Effector memory CD4-positive, alpha-beta T cell (primary cell): ENCODE measurements around the gene OR8B8.

Experiments used
- DNase-seq, 3 donors: peaks; one replicate each; pipeline ENCODE4 v3.0.0-alpha.2; 2020
- H3K27ac ChIP-seq: 2 replicates; pipeline ENCODE4 v1.7.0; 2013; ENCODE audit warnings: mild to moderate bottlenecking, low read length, moderate library complexity; ENCODE audit not compliant: insufficient read depth, poor library complexity, severe bottlenecking
- H3K27me3 ChIP-seq: replicated peaks from 2 replicates; pipeline ENCODE4 v1.7.0; 2013; ENCODE audit warnings: mild to moderate bottlenecking, low read length; ENCODE audit not compliant: insufficient read depth, control insufficient read depth, poor library complexity, severe bottlenecking
- H3K36me3 ChIP-seq: 2 replicates; pipeline ENCODE4 v1.7.0; 2013; ENCODE audit warnings: mild to moderate bottlenecking, low read length, moderate library complexity; ENCODE audit not compliant: control insufficient read depth, insufficient read depth
- H3K4me1 ChIP-seq: 2 replicates; pipeline ENCODE4 v1.7.0; 2013; ENCODE audit warnings: low read length, mild to moderate bottlenecking; ENCODE audit not compliant: control insufficient read depth, insufficient read depth, poor library complexity, severe bottlenecking
- H3K4me3 ChIP-seq: 2 replicates; pipeline ENCODE4 v1.7.0; 2013; ENCODE audit warnings: low read length, low read depth, mild to moderate bottlenecking; ENCODE audit not compliant: insufficient read depth, poor library complexity, severe bottlenecking
- H3K9me3 ChIP-seq: 2 replicates; pipeline ENCODE4 v1.7.0; 2013; ENCODE audit warnings: mild to moderate bottlenecking, low read length, moderate library complexity; ENCODE audit not compliant: control insufficient read depth
- total RNA-seq, 3 donors: gene quantifications; one replicate each; lab custom pipeline; 2026; lab: John Stamatoyannopoulos, UW

The OR8B8 gene, protein sequence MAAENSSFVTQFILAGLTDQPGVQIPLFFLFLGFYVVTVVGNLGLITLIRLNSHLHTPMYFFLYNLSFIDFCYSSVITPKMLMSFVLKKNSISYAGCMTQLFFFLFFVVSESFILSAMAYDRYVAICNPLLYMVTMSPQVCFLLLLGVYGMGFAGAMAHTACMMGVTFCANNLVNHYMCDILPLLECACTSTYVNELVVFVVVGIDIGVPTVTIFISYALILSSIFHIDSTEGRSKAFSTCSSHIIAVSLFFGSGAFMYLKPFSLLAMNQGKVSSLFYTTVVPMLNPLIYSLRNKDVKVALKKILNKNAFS
- total RNA-seq, result 0 reads per million in 3 donors

DNA sequence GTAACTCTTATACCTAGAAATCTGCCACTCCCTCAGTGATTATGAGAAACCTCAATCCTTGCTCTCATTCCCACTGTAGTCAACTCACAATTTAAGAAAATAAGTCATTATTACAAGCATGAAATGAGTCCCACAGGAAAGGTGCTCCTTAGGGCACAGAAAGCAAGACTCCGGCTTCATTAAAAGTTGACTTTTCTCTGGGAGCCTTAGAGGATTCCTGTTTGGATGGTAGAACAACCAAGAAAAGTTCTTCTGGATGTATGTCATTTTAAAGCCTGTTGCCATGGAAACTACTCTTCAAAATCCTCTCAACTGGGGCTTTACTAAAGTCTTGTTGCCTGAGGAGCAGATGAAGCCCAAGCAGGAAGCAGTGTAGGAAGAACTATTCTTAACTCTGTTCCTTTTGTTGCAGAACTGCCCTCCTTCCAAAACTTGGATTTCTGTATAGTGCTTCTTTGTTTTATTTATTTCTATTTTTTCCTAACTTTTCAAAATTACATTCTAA is at the start of gene OR8B8:
OR8B8 (minus strand) TSS at position 51 of the 505 bp plus-strand sequence. CDS start 4,611 bp downstream, outside the sequence.
- DNase-seq, result no peak
- Histone ChIP-seq H3K27ac (no peak within 1 kb of the TSS), H3K27me3 (no peaks in the 10 kb centered on the region), H3K9me3 (no peaks in the 10 kb centered on the region), H3K4me3 (no peak within 1 kb of the TSS), H3K36me3 (no peaks in the 10 kb centered on the region), H3K4me1 (no peaks in the 10 kb centered on the region)

DNA sequence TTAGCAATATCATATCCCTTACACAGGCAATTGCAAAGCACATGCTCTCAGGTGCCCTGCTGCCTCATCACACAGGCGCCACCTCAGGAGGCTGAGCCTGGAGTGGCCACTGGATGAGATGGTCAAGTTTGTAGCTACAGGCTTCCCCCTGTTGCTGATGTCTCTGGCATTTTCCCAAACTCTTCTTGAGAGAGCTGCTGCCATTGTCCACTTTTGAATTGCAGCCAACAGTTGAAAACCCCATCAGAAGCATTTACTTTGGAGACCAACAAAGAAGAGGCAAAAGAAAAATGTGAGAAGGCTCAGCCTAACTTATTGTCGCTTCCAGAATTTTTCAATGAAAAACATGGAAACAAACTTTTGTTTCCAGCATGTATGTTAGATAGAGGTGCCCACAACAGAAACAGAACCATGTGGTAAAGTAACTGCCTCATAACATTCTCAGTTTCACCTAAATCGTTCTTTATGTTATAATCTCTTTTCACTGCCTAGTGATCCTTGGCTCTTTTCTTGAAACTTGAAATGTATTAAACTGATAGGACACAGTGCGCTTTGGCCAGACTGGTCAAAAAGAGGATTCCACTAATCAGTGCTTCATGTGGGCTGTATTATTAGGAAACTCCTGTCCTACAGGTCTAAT is 47.6 kb upstream of the OR8B8 start:
- no peaks in the 10 kb centered on the region for H3K9me3 ChIP-seq
- no peaks in the 10 kb centered on the region for H3K36me3 ChIP-seq
- no peaks in the 10 kb centered on the region for H3K27me3 ChIP-seq
- no peak overlapping the region for H3K4me3 ChIP-seq
- DNase-seq, result no peak
- H3K27ac ChIP-seq, result no peak overlapping the region
- no peaks in the 10 kb centered on the region for H3K4me1 ChIP-seq

DNA sequence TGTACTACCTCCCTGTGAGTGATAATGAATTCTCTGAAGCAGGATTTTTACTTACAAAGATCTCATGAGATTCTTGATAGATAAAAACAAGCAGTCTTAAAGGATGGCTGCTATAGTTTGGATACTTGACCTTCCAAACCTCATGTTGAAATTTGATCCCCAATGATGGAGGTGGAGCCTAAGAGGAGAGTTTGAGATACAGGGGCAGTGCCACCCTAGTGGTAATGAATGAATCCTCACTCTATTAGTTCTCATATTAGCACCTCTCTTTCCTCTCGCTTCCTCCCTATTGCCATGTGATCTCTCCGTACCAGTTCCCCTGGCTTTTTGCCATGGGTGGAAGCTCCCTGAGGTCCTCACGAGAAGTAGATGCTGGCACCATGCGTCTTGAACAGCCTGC is 37.9 kb upstream of the OR8B8 start:
- no peak overlapping the region for H3K4me3 ChIP-seq
- DNase-seq, result no peak
- no peaks in the 10 kb centered on the region for H3K4me1 ChIP-seq
- H3K36me3 ChIP-seq, result no peaks in the 10 kb centered on the region
- no peaks in the 10 kb centered on the region for H3K9me3 ChIP-seq
- no peaks in the 10 kb centered on the region for H3K27me3 ChIP-seq
- no peak overlapping the region for H3K27ac ChIP-seq

DNA sequence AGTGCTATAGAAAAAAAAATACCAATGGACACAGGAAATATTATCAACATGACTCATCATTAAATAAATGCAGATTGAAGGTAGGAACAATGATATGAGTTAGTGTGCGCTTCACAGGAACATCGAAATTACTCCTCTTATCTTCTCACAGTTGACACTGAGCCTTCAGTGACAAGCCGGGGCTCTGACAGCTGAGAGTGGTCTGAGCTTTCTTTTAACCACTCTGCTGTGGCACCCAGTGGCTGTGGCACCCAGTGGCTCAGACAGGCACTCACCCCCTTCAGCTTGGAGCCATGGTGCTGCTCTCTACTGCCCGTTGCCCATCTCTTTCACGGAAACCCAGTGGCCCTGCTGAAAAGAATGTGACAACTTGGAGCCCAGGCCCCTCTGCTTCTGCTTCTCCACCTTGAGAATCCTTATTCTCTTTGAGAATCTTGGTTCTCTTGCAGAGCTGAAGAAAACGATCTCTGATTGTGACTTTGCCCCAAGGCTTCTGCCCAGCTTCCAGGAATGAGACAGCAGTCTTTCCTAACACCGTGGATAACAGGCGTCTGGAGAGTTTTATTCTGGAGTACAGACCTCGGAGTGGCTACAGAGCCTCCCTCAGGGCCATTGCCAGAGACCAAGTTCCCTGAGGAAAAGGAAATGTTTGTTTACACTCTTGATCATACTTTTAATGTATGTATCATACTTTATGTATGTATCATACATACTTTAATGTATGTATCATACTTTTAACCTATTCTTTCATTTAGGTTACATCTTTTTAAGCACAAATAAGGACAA is 37.1 kb upstream of the OR8B8 start:
- Histone ChIP-seq H3K27ac (no peak overlapping the region), H3K9me3 (no peaks in the 10 kb centered on the region), H3K27me3 (no peaks in the 10 kb centered on the region), H3K36me3 (no peaks in the 10 kb centered on the region), H3K4me1 (no peaks in the 10 kb centered on the region), H3K4me3 (no peak overlapping the region)
- DNase-seq, result no peak

DNA sequence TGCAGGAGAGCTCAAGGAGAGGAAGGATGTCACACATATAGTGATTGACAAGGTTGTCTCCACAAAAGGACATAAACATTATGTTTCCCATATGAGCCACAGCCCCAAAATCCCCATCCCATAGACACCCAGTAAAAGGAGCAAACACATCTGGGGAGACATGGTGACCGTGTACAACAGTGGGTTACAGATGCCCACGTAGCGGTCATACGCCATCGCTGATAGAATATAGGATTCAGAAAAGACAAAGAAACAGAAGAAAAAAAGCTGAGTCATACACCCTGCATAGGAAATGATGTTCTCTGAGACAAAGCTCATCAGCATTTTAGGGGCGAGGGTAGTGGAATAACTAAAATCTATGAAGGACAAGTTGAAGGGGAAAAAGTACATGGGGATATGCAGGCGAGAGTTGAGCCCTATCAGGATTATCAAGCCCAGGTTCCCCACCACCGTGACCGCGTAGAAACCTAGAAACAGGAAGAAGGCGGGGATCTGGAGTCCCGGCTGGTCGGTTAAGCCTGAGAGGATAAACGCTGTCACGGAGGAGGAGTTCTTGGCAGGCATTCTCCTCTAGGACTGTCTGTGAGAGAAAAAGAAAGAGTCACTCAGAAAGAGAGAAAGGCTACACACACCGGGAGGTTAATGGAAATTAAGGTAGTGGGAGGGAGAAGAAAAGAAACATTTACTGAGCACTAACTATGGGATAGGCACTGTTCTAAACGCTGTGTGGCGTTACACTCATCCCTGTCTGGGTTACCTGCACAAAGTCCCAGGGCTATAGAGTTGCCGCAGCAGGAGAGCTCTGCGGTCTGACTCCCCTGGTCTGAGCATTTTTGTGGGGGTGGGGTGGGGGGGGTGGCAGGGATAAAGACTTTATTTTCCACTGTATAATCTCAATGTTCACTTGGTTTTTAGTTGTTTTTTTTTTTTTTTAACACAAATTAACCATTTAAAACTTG is 36.1 kb upstream of the OR8B8 start:
- H3K4me1 ChIP-seq, result no peaks in the 10 kb centered on the region
- H3K27ac ChIP-seq, result no peak overlapping the region
- no peak overlapping the region for H3K4me3 ChIP-seq
- no peaks in the 10 kb centered on the region for H3K9me3 ChIP-seq
- no peaks in the 10 kb centered on the region for H3K27me3 ChIP-seq
- no peaks in the 10 kb centered on the region for H3K36me3 ChIP-seq
- DNase-seq, result no peak

DNA sequence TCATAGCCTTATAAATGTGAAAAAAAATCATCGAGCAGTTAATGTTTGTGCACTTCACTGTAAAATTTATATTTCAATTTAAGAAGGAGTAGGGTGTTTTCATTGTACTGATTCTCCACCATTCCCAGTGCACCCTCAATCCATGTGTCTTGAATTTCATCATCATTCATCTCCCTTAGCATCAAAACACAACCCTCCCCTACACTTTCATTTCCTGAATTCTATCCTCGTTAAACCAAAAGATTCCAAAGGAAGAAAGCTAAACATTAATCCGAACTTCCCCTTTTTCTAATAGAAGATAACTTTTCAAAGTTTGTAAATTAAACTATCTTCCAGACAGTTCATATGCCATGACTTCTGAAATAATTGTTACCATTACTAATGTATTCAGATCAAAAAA is 34.1 kb upstream of the OR8B8 start:
- Histone ChIP-seq H3K4me1 (no peaks in the 10 kb centered on the region), H3K27me3 (peaks cover 3% of the 10 kb centered on the region), H3K27ac (no peak overlapping the region), H3K36me3 (no peaks in the 10 kb centered on the region), H3K9me3 (no peaks in the 10 kb centered on the region), H3K4me3 (no peak overlapping the region)
- no peak for DNase-seq

DNA sequence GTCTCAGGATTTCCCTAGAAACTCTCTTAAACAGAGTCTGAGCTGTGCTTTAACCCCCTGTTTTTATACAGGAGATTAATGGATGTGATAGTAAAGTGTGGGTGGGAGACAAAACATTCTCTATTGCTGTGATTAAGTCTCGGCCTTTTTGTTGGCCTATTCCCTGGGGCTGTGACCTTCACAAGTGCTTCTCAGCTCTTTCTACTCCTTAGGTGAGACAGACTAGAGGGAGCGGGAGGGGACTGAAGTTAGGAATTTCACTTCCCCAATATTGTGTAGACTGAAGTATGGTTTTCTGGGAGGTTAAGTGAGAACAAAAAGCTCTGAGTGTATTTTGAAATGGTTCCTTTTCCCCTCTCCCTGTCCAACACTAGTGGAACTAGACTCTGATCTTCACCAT is 29.8 kb upstream of the OR8B8 start:
- Histone ChIP-seq H3K36me3 (no peaks in the 10 kb centered on the region), H3K27ac (no peak overlapping the region), H3K9me3 (no peaks in the 10 kb centered on the region), H3K4me1 (no peaks in the 10 kb centered on the region), H3K27me3 (peaks cover 3% of the 10 kb centered on the region), H3K4me3 (no peak overlapping the region)
- no peak for DNase-seq

DNA sequence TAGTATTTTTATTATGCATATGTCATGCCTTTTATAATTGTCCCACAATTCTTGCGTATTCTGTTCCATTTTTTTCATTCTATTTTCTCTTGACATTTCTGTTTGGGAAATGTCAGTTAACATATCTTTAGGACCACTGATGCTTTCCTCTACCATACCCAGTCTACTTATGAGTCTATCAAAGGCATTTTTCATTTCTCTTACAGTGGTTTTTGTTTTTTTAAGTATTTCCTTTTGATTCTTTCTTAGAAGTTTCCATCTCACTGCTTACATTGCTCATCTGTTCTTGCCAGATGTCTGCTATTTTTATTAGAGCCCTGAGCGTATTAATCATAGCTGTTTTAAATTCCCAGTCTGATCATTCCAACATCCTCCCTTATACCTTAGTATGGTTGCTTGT is 29.3 kb upstream of the OR8B8 start:
- Histone ChIP-seq H3K4me3 (no peak overlapping the region), H3K4me1 (no peaks in the 10 kb centered on the region), H3K27ac (no peak overlapping the region), H3K36me3 (no peaks in the 10 kb centered on the region), H3K9me3 (no peaks in the 10 kb centered on the region), H3K27me3 (peaks cover 3% of the 10 kb centered on the region)
- no peak for DNase-seq

DNA sequence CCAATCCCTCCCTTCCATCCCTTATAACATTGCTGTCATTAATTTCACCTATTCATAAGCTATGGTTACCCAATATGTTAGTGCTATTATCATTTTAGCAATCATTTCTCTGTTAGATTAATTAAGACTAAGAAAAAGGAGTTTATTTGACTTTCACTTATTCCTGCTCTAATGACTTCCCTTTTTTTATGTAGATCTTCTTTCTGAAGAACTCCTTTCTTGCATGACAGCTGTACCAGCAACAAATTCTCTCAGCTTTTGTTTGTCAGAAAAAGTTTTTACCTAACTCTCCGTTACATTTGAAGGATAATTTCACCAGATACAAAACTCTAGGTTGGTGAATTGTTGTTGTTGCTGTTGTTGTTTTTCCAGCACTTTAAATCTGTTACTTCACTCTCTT is 28.6 kb upstream of the OR8B8 start:
- Histone ChIP-seq H3K9me3 (no peaks in the 10 kb centered on the region), H3K27me3 (peaks cover 3% of the 10 kb centered on the region), H3K4me3 (no peak overlapping the region), H3K36me3 (no peaks in the 10 kb centered on the region), H3K27ac (no peak overlapping the region), H3K4me1 (no peaks in the 10 kb centered on the region)
- DNase-seq, result no peak
